ENCODE measurements around the gene COPS6. TPM values are rescaled to one million over a fixed set of nuclear protein-coding genes. Genes with fewer than 3 reads are reported as not detected.
"Not testable (repeated sequence)": the region's sequence is repeated elsewhere in the genome, so short reads cannot be mapped to it uniquely, and the experiment has no call there.

COPS6 gene
- total RNA-seq, 1 experiment from 2014 or later = 182 TPM

DNA sequence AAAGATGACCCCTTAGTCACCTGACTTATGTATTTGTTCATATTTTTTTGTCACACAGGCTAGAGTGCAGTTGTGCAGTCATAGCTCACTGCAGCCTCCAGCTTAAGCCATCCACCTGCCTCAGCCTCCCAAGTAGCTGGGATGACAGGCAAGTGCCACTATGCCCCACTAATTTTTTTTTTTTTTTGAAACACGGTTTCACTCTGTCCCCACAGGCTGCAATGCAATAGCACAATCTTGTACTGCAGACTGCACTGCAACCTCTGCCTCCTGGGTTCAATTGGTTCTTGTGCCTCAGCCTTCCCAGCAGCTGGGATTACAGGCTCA lies 39.8 kb downstream of the COPS6 start:
- in situ Hi-C loops (cut with HindIII; ENCODE audit: low pct_unique_long_range_greater_than_20kb, low sequenced_read_pairs) (no loop called here), intact Hi-C loops (cut with micrococcal nuclease; ENCODE audit: unreplicated experiment) (no loop called here)
- no peak for ATAC-seq
- H3K4me1 ChIP-seq (ENCODE audit: control insufficient read depth, insufficient read depth, low read length) = peaks cover 18% of the 10 kb centered on the region
- ChIA-PET CTCF (interaction anchor here (0.9 kb wide), 1 partner anchor 9 kb away, joined by 4 read pairs; no protein-coding TSS in a partner anchor), POLR2A (interaction anchor here (0.8 to 1.0 kb wide), 2 partner anchors 28 to 82 kb away, joined by 3 to 5 read pairs; partner anchors contain the start of genes AP4M1 and MCM7)
- no peak for DNase-seq (ENCODE audit: low read depth, low spot score)
- H3K9me3 ChIP-seq (ENCODE audit: control insufficient read depth, insufficient read depth, low read depth, low read length) = no peaks in the 10 kb centered on the region
- no peaks in the 10 kb centered on the region for H3K27me3 ChIP-seq (ENCODE audit: control insufficient read depth, insufficient read depth, low read length)
- peak overlapping the region in 1 of 2 experiments; percentile 98; a peak in 2 of 4 replicates for H3K4me3 ChIP-seq (ENCODE audit: low read depth in 2 of 2, low read length in 2 of 2)
- H3K36me3 ChIP-seq (ENCODE audit: control insufficient read depth, insufficient read depth, low read length) = peaks cover 2% of the 10 kb centered on the region; the same call in 1 of the 2 replicates
- BruUV-seq (replicated peaks) = no TSS peak
- no peak for TF ChIP-seq REST (IDR thresholded peaks at IDR 0.05; ENCODE audit: insufficient read depth in 1 of 2, low read depth in 2 of 2, low read length in 1 of 2)
- no peak for TF ChIP-seq TCF7L2 (IDR thresholded peaks at IDR 0.05; ENCODE audit: low read depth, low read length)
- TF ChIP-seq POLR2AphosphoS5 (IDR thresholded peaks at IDR 0.05; ENCODE audit: low read depth, low read length) = no peak
- no peak for TF ChIP-seq SIN3A (IDR thresholded peaks at IDR 0.05; ENCODE audit: borderline replicate concordance, insufficient read depth, low read depth, low read length)
- no peak for TF ChIP-seq CTCF (IDR thresholded peaks at IDR 0.05)
- H3K27ac ChIP-seq (ENCODE audit: low read length) = no peak overlapping the region

DNA sequence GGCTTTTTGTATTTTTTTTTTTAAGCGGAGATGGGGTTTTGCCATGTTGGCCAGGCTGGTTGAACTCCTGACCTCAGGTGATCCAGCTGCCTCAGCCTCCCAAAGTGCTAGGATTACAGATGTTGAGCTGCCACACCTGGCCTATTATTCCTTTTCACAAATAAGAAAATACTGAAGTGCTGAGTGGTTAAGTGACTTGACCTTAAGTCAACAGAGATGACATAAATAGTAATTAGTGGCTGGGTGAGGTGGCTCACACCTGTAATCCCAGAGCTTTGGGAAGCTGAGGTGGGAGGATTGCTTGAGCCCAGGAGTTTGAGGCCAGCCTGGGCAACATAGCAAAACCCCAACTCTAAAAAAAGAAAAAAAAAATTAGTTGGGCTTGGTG lies 41.4 kb downstream of the COPS6 start:
- in situ Hi-C loops (cut with HindIII; ENCODE audit: low pct_unique_long_range_greater_than_20kb, low sequenced_read_pairs) = not testable (repeated sequence)

More for the DNA sequence above, 41.4 kb downstream of the COPS6 start:
- H3K27me3 ChIP-seq (ENCODE audit: control insufficient read depth, insufficient read depth, low read length); CTCF ChIA-PET; H3K27ac ChIP-seq (ENCODE audit: low read length); DNase-seq (ENCODE audit: low read depth, low spot score); ATAC-seq; H3K9me3 ChIP-seq (ENCODE audit: control insufficient read depth, insufficient read depth, low read depth, low read length); POLR2A ChIA-PET; H3K4me3 ChIP-seq (ENCODE audit: low read depth in 2 of 2, low read length in 2 of 2); BruUV-seq (replicated peaks); H3K36me3 ChIP-seq (ENCODE audit: control insufficient read depth, insufficient read depth, low read length): not testable (repeated sequence)
- H3K4me1 ChIP-seq (ENCODE audit: control insufficient read depth, insufficient read depth, low read length) = peaks cover 12% of the 10 kb centered on the region
- intact Hi-C loops (cut with micrococcal nuclease; ENCODE audit: unreplicated experiment) = loop anchor here (5.0 kb wide), 1 partner anchor 87 kb away; the partner anchor contains the start of gene PVRIG
